MCF 10A (cell line): Measurements from ENCODE around the gene PABPC1L2A. TPM values are rescaled to one million over a fixed set of nuclear protein-coding genes. Genes with fewer than 3 reads are reported as not detected.
"Not testable (repeated sequence)": the region's sequence is repeated elsewhere in the genome, so short reads cannot be mapped to it uniquely, and the experiment has no call there.

Source experiments
- Bru-seq: library from RNA; stranded (reverse); fragments of 400-500 nt; gene quantifications from one replicate; lab custom pipeline; 2021; lab: Mats Ljungman, UMichigan
- BruChase-seq, 2 experiments: library from RNA; stranded (reverse); fragments of 400-500 nt; gene quantifications; one replicate each; lab custom pipeline; 2021; lab: Mats Ljungman, UMichigan
- BruUV-seq: library from RNA; stranded (reverse); fragments of 400-500 nt; replicated peaks from 2 replicates; lab custom pipeline; 2021; lab: Mats Ljungman, UMichigan
- CTCF ChIA-PET: fragments of 300-600 bp; sonication (Branson Sonifier 250); formaldehyde crosslinking; extraction: SDS; loops from one replicate; lab custom pipeline; 2021; ENCODE audit warnings: antibody characterized with exemption, inconsistent platforms; lab: Yijun Ruan, JAX
- POLR2A ChIA-PET: fragments of 300-600, 350-650 bp; sonication (Branson Sonifier 250); formaldehyde crosslinking; extraction: SDS; loops from one replicate; lab custom pipeline; 2020; ENCODE audit warnings: antibody characterized with exemption, inconsistent platforms; lab: Yijun Ruan, JAX
- DNase-seq: peaks from one replicate; pipeline ENCODE4 v3.0.0-alpha.2; 2018; ENCODE audit not compliant: unreplicated experiment
- H3K27ac Mint-ChIP-seq: one replicate; pipeline ENCODE4 v1.8.0; 2022; ENCODE audit warnings: mild to moderate bottlenecking, low read depth, mixed read lengths; ENCODE audit not compliant: unreplicated experiment
- H3K27me3 Mint-ChIP-seq: one replicate; pipeline ENCODE4 v1.8.0; 2022; ENCODE audit warnings: mixed read lengths; ENCODE audit not compliant: insufficient read depth, unreplicated experiment
- H3K36me3 Mint-ChIP-seq: one replicate; pipeline ENCODE4 v1.8.0; 2022; ENCODE audit warnings: mild to moderate bottlenecking, moderate library complexity, mixed read lengths; ENCODE audit not compliant: insufficient read depth, unreplicated experiment
- H3K4me1 Mint-ChIP-seq: one replicate; pipeline ENCODE4 v1.8.0; 2022; ENCODE audit warnings: mixed read lengths; ENCODE audit not compliant: insufficient read depth, unreplicated experiment
- H3K4me3 Mint-ChIP-seq: one replicate; pipeline ENCODE4 v1.8.0; 2022; ENCODE audit warnings: mild to moderate bottlenecking, moderate library complexity, mixed read lengths; ENCODE audit not compliant: unreplicated experiment
- H3K9me3 Mint-ChIP-seq: one replicate; pipeline ENCODE4 v1.8.0; 2022; ENCODE audit warnings: mixed read lengths; ENCODE audit not compliant: unreplicated experiment
- CTCF ChIP-seq: fragments of 200-600 bp; IDR thresholded peaks from one replicate; pipeline ENCODE4 v1.8.0; 2022; ENCODE audit warnings: antibody characterized with exemption, mild to moderate bottlenecking; ENCODE audit not compliant: unreplicated experiment
- intact Hi-C: fragments of 100-400 bp; cut with micrococcal nuclease; formaldehyde crosslinking; loops from 2 replicates; pipeline ENCODE4 v1.14.1; 2022
- long read RNA-seq: library from polyadenylated mRNA; stranded (forward); transcript quantifications from one replicate; pipeline ENCODE4 v2.0.0, GENCODE V29; 2022
- total RNA-seq: library from RNA; stranded (reverse); gene quantifications from 2 replicates; pipeline ENCODE4 v1.2.3, GENCODE V29; 2022

PABPC1L2A gene
- total RNA-seq (not detected in 2 replicates), Bru-seq, nascent RNA (not detected), BruChase-seq, experiment 1, labeled RNA remaining after a 6-hour chase (not detected), BruChase-seq, experiment 2, labeled RNA remaining after a 2-hour chase (not detected)
- long read RNA-seq = 0 reads

GRCh38 chrX:73079024-73079562, at the start of gene PABPC1L2A:
Gene PABPC1L2A (minus strand): TSS chrX:73079512. CDS start chrX:73079386, 126 bp downstream.
- intact Hi-C loops, CTCF ChIA-PET, H3K36me3 Mint-ChIP-seq, DNase-seq, BruUV-seq, H3K4me1 Mint-ChIP-seq, H3K4me3 Mint-ChIP-seq, POLR2A ChIA-PET, H3K9me3 Mint-ChIP-seq, H3K27ac Mint-ChIP-seq: not testable (repeated sequence)
- peaks cover 12% of the 10 kb centered on the region for H3K27me3 Mint-ChIP-seq

- DNase-seq = no peak
- intact Hi-C loops = no loop called here
- ChIA-PET CTCF (no interaction called here), POLR2A (no interaction called here)
- BruUV-seq = no TSS peak
- H3K4me1 Mint-ChIP-seq = no peaks in the 10 kb centered on the region
- H3K4me3 Mint-ChIP-seq = no peak overlapping the region
- peaks cover 27% of the 10 kb centered on the region for H3K27me3 Mint-ChIP-seq
- TF ChIP-seq CTCF = no peak
- peaks cover 15% of the 10 kb centered on the region for H3K9me3 Mint-ChIP-seq
- no peak overlapping the region for H3K27ac Mint-ChIP-seq
- peaks cover 6% of the 10 kb centered on the region for H3K36me3 Mint-ChIP-seq
These were observed 48.5 kb upstream of the PABPC1L2A start for GRCh38 chrX:73127700-73128241.

GRCh38 chrX:73126240-73126639, 46.9 kb upstream of the PABPC1L2A start:
- intact Hi-C loops = no loop called here
- ChIA-PET CTCF (interaction anchor here (0.7 kb wide), 1 partner anchor 485 kb away, joined by 3 read pairs; no protein-coding TSS in a partner anchor), POLR2A (no interaction called here)
- BruUV-seq = no TSS peak
- Mint-ChIP-seq H3K4me3 (no peak overlapping the region), H3K9me3 (peaks cover 15% of the 10 kb centered on the region), H3K27ac (no peak overlapping the region), H3K27me3 (peaks cover 27% of the 10 kb centered on the region), H3K36me3 (peaks cover 6% of the 10 kb centered on the region), H3K4me1 (no peaks in the 10 kb centered on the region)
- DNase-seq = no peak
- no peak for TF ChIP-seq CTCF

GRCh38 chrX:73099505-73099904, 20.2 kb upstream of the PABPC1L2A start:
- H3K4me1 Mint-ChIP-seq, CTCF ChIA-PET, intact Hi-C loops, H3K36me3 Mint-ChIP-seq, DNase-seq, POLR2A ChIA-PET, H3K27ac Mint-ChIP-seq, BruUV-seq, H3K4me3 Mint-ChIP-seq: not testable (repeated sequence)
- Mint-ChIP-seq H3K9me3 (peaks cover 16% of the 10 kb centered on the region), H3K27me3 (peaks cover 11% of the 10 kb centered on the region)

- H3K36me3 Mint-ChIP-seq, H3K27ac Mint-ChIP-seq, intact Hi-C loops, POLR2A ChIA-PET, H3K9me3 Mint-ChIP-seq, H3K4me1 Mint-ChIP-seq, BruUV-seq, DNase-seq, H3K4me3 Mint-ChIP-seq, CTCF ChIA-PET: not testable (repeated sequence)
- peak; percentile 17 for TF ChIP-seq CTCF
- peaks cover 18% of the 10 kb centered on the region for H3K27me3 Mint-ChIP-seq
These were observed 7.5 kb upstream of the PABPC1L2A start for GRCh38 chrX:73086766-73087165.

GRCh38 chrX:73079884-73080283, 572 bp upstream of the PABPC1L2A start:
- H3K27ac Mint-ChIP-seq, POLR2A ChIA-PET: not testable (repeated sequence)

GRCh38 chrX:73078597-73078996, 715 bp downstream of the PABPC1L2A start:
- H3K4me1 Mint-ChIP-seq, H3K9me3 Mint-ChIP-seq, DNase-seq, BruUV-seq, H3K36me3 Mint-ChIP-seq, POLR2A ChIA-PET, H3K4me3 Mint-ChIP-seq, CTCF ChIA-PET, intact Hi-C loops, H3K27ac Mint-ChIP-seq: not testable (repeated sequence)
- peaks cover 17% of the 10 kb centered on the region for H3K27me3 Mint-ChIP-seq

More at GRCh38 chrX:73079884-73080283, 572 bp upstream of the PABPC1L2A start:
- CTCF ChIA-PET, H3K9me3 Mint-ChIP-seq, H3K36me3 Mint-ChIP-seq, intact Hi-C loops, H3K4me1 Mint-ChIP-seq, H3K4me3 Mint-ChIP-seq, DNase-seq, BruUV-seq: not testable (repeated sequence)
- peaks cover 12% of the 10 kb centered on the region for H3K27me3 Mint-ChIP-seq
